Measurements from ENCODE around the gene LRRC75A.

- no peak for TF ChIP-seq CTCF (IDR thresholded peaks at IDR 0.05)
- TF ChIP-seq POLR2A (IDR thresholded peaks at IDR 0.05) = no peak
Measured at GRCh38 chr17:16506188-16506587, 14.2 kb upstream of the LRRC75A start.

Data from vagina (tissue), 2 donors.